Ishikawa (cell line): ENCODE results near the gene NBL1.

Source experiments
- CEBPB ChIP-seq: IDR thresholded peaks from 2 replicates; pipeline ENCODE4 v1.6.1; 2012
- CREB1 ChIP-seq: IDR thresholded peaks from 2 replicates; pipeline ENCODE4 v1.6.1; 2012; ENCODE audit warnings: low read depth
- EP300 ChIP-seq: IDR thresholded peaks from 2 replicates; pipeline ENCODE4 v1.6.1; 2012; ENCODE audit warnings: borderline replicate concordance
- FOXM1 ChIP-seq: IDR thresholded peaks from 2 replicates; pipeline ENCODE4 v1.6.1; 2012; ENCODE audit warnings: low read depth, borderline replicate concordance
- MAX ChIP-seq: IDR thresholded peaks from 2 replicates; pipeline ENCODE4 v1.6.1; 2012
- NFIC ChIP-seq: IDR thresholded peaks from 2 replicates; pipeline ENCODE4 v1.6.1; 2012
- RAD21 ChIP-seq: IDR thresholded peaks from 2 replicates; pipeline ENCODE4 v1.6.1; 2012; ENCODE audit warnings: low read depth
- TAF1 ChIP-seq: IDR thresholded peaks from 2 replicates; pipeline ENCODE4 v1.6.1; 2012; ENCODE audit warnings: low read depth, mild to moderate bottlenecking
- TCF12 ChIP-seq: IDR thresholded peaks from 2 replicates; pipeline ENCODE4 v1.6.1; 2012; ENCODE audit warnings: low read depth
- TEAD4 ChIP-seq: IDR thresholded peaks from 2 replicates; pipeline ENCODE4 v1.6.1; 2012
- YY1 ChIP-seq: IDR thresholded peaks from 2 replicates; pipeline ENCODE4 v1.6.1; 2012; ENCODE audit warnings: low read depth
- TF ChIP-seq, protein P1 (sequence below): IDR thresholded peaks from 2 replicates; pipeline ENCODE4 v1.6.1; 2012
- TF ChIP-seq, protein P2 (sequence below): IDR thresholded peaks from 2 replicates; pipeline ENCODE4 v1.6.1; 2012; ENCODE audit warnings: low read depth, mild to moderate bottlenecking

- no peak for TF ChIP-seq TCF12
- no peak for TF ChIP-seq EP300
- TF ChIP-seq RAD21, result no peak
- no peak for TF ChIP-seq FOXM1
- TF ChIP-seq, protein P1, sequence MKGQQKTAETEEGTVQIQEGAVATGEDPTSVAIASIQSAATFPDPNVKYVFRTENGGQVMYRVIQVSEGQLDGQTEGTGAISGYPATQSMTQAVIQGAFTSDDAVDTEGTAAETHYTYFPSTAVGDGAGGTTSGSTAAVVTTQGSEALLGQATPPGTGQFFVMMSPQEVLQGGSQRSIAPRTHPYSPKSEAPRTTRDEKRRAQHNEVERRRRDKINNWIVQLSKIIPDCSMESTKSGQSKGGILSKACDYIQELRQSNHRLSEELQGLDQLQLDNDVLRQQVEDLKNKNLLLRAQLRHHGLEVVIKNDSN, result no peak
- no peak for TF ChIP-seq CREB1
- no peak for TF ChIP-seq TEAD4
- TF ChIP-seq TAF1, result no peak
- TF ChIP-seq CEBPB, result no peak
- TF ChIP-seq MAX, result no peak
- TF ChIP-seq, protein P2, sequence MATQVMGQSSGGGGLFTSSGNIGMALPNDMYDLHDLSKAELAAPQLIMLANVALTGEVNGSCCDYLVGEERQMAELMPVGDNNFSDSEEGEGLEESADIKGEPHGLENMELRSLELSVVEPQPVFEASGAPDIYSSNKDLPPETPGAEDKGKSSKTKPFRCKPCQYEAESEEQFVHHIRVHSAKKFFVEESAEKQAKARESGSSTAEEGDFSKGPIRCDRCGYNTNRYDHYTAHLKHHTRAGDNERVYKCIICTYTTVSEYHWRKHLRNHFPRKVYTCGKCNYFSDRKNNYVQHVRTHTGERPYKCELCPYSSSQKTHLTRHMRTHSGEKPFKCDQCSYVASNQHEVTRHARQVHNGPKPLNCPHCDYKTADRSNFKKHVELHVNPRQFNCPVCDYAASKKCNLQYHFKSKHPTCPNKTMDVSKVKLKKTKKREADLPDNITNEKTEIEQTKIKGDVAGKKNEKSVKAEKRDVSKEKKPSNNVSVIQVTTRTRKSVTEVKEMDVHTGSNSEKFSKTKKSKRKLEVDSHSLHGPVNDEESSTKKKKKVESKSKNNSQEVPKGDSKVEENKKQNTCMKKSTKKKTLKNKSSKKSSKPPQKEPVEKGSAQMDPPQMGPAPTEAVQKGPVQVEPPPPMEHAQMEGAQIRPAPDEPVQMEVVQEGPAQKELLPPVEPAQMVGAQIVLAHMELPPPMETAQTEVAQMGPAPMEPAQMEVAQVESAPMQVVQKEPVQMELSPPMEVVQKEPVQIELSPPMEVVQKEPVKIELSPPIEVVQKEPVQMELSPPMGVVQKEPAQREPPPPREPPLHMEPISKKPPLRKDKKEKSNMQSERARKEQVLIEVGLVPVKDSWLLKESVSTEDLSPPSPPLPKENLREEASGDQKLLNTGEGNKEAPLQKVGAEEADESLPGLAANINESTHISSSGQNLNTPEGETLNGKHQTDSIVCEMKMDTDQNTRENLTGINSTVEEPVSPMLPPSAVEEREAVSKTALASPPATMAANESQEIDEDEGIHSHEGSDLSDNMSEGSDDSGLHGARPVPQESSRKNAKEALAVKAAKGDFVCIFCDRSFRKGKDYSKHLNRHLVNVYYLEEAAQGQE, result no peak
- TF ChIP-seq NFIC, result no peak
- TF ChIP-seq YY1, result no peak
Observed at GRCh38 chr1:19654386-19654785, 10.3 kb downstream of the NBL1 start.
